ENCODE measurements around the gene GATA3.

The GATA3 gene

GRCh38 chr10:8104721-8105120 is 50.2 kb downstream of the GATA3 start:
- Histone ChIP-seq H3K27me3 (replicated peaks; ENCODE audit: insufficient read depth, low read length) (no peaks in the 10 kb centered on the region), H3F3A (ENCODE audit: insufficient read depth, low read length) (no peaks in the 10 kb centered on the region), H3K4me3 (ENCODE audit: low read length) (no peak overlapping the region), H3K4me1 (ENCODE audit: low read length) (no peaks in the 10 kb centered on the region), H3K79me2 (ENCODE audit: low read length) (no peaks in the 10 kb centered on the region), H3K4me2 (ENCODE audit: low read depth, low read length) (no peak overlapping the region), H4K20me1 (ENCODE audit: insufficient read depth, low read length) (no peaks in the 10 kb centered on the region), H3K36me3 (replicated peaks; ENCODE audit: insufficient read depth, low read length) (no peaks in the 10 kb centered on the region), H3K9ac (ENCODE audit: low read length) (no peak overlapping the region), H3K9me3 (replicated peaks; ENCODE audit: insufficient read depth, low read length) (no peaks in the 10 kb centered on the region), H3K27ac (ENCODE audit: low read length) (no peak overlapping the region), H3K9me2 (replicated peaks; ENCODE audit: insufficient read depth, low read length) (no peaks in the 10 kb centered on the region), H2AFZ (ENCODE audit: low read length) (no peak overlapping the region)
- no peak for DNase-seq
- TF ChIP-seq EZH2 (optimal IDR thresholded peaks at IDR 0.05; ENCODE audit: low read depth, low read length): no peak

- TF ChIP-seq, protein P1, sequence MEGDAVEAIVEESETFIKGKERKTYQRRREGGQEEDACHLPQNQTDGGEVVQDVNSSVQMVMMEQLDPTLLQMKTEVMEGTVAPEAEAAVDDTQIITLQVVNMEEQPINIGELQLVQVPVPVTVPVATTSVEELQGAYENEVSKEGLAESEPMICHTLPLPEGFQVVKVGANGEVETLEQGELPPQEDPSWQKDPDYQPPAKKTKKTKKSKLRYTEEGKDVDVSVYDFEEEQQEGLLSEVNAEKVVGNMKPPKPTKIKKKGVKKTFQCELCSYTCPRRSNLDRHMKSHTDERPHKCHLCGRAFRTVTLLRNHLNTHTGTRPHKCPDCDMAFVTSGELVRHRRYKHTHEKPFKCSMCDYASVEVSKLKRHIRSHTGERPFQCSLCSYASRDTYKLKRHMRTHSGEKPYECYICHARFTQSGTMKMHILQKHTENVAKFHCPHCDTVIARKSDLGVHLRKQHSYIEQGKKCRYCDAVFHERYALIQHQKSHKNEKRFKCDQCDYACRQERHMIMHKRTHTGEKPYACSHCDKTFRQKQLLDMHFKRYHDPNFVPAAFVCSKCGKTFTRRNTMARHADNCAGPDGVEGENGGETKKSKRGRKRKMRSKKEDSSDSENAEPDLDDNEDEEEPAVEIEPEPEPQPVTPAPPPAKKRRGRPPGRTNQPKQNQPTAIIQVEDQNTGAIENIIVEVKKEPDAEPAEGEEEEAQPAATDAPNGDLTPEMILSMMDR (IDR thresholded peaks at IDR 0.05; ENCODE audit: low read length): no peak
- no peak for TF ChIP-seq EZH2phosphoT487 (IDR thresholded peaks at IDR 0.05; ENCODE audit: low read length)
- no peak for TF ChIP-seq EZH2 (optimal IDR thresholded peaks at IDR 0.05; ENCODE audit: low read depth, low read length)
- Histone ChIP-seq H3K79me2 (ENCODE audit: low read length) (no peaks in the 10 kb centered on the region), H3K4me3 (ENCODE audit: low read length) (no peak overlapping the region), H3K9ac (ENCODE audit: low read length) (no peak overlapping the region), H3K9me2 (replicated peaks; ENCODE audit: insufficient read depth, low read length) (no peaks in the 10 kb centered on the region), H3K9me3 (replicated peaks; ENCODE audit: insufficient read depth, low read length) (no peaks in the 10 kb centered on the region), H3K27ac (ENCODE audit: low read length) (no peak overlapping the region), H2AFZ (ENCODE audit: low read length) (no peak overlapping the region), H3K36me3 (replicated peaks; ENCODE audit: insufficient read depth, low read length) (no peaks in the 10 kb centered on the region), H4K20me1 (ENCODE audit: insufficient read depth, low read length) (no peaks in the 10 kb centered on the region), H3K27me3 (replicated peaks; ENCODE audit: insufficient read depth, low read length) (no peaks in the 10 kb centered on the region), H3F3A (ENCODE audit: insufficient read depth, low read length) (no peaks in the 10 kb centered on the region), H3K4me1 (ENCODE audit: low read length) (no peaks in the 10 kb centered on the region), H3K4me2 (ENCODE audit: low read depth, low read length) (no peak overlapping the region)
- no peak for DNase-seq
Observed at GRCh38 chr10:8105932-8106331, 51.4 kb downstream of the GATA3 start.

DNA sequence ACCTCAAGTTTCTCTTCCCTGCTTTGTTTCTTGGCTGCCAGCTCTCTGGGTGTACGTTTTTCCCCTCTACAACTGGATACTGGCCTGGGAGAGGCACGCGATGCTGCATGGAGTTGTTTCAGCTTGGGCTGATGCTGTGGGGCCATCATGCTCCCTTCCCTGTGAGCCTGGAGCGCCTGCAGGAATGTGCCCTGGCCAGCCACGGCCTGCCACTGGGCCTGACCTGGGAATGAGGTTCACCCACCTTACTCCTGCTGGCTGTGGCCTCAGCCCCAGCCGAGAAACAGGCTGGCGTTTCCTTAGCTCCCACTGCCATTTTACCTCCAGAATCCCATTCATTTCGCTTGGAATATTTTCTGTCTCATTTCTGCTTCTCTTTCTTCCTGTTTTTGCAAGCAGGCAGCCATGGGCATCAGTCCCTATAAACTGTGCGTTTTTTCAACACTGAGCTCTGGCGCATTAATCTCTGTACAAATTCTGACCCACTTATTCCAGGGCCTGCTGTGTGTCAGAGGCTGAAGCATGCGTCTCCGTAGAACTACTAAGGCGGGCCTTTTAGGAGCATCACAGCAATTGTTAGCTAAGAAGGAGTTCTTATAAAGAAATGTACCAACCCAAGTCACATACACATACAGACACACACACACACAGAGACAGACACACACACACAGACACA is 57.9 kb downstream of the GATA3 start:
- Histone ChIP-seq H3K4me1 (ENCODE audit: low read length) (no peaks in the 10 kb centered on the region), H3K36me3 (replicated peaks; ENCODE audit: insufficient read depth, low read length) (no peaks in the 10 kb centered on the region), H2AFZ (ENCODE audit: low read length) (no peak overlapping the region), H3F3A (ENCODE audit: insufficient read depth, low read length) (no peaks in the 10 kb centered on the region), H3K79me2 (ENCODE audit: low read length) (no peaks in the 10 kb centered on the region), H3K27ac (ENCODE audit: low read length) (no peak overlapping the region), H3K4me2 (ENCODE audit: low read depth, low read length) (no peak overlapping the region), H3K4me3 (ENCODE audit: low read length) (no peak overlapping the region), H3K9me3 (replicated peaks; ENCODE audit: insufficient read depth, low read length) (no peaks in the 10 kb centered on the region), H3K9me2 (replicated peaks; ENCODE audit: insufficient read depth, low read length) (no peaks in the 10 kb centered on the region), H3K9ac (ENCODE audit: low read length) (no peak overlapping the region), H4K20me1 (ENCODE audit: insufficient read depth, low read length) (no peaks in the 10 kb centered on the region), H3K27me3 (replicated peaks; ENCODE audit: insufficient read depth, low read length) (no peaks in the 10 kb centered on the region)
- DNase-seq: no peak
- TF ChIP-seq, protein P1 (IDR thresholded peaks at IDR 0.05; ENCODE audit: low read length): no peak

DNA sequence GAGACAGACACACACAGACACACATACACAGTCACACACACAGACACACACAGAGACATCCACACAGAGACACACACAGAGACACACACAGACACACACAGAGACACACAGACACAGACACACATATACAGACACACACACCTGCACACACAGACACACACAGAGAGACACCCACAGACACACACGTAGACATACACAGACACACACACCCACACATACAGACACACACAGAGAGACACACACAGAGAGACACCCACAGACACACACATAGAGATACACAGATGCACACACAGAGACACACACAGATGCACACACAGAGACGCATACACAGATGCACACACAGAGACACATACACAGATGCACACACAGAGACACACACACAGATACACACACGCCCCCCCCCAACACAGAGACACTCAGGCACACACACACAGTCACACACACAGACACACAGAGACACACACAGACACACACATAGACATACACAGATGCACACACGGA is 58.5 kb downstream of the GATA3 start:
- no peak overlapping the region for H3K4me3 ChIP-seq (ENCODE audit: low read length)
- no peaks in the 10 kb centered on the region for H3K4me1 ChIP-seq (ENCODE audit: low read length)
- no peaks in the 10 kb centered on the region for H4K20me1 ChIP-seq (ENCODE audit: insufficient read depth, low read length)
- no peaks in the 10 kb centered on the region for H3F3A ChIP-seq (ENCODE audit: insufficient read depth, low read length)
- H3K9ac ChIP-seq (ENCODE audit: low read length): no peak overlapping the region
- no peak overlapping the region for H3K4me2 ChIP-seq (ENCODE audit: low read depth, low read length)
- DNase-seq: no peak
- no peaks in the 10 kb centered on the region for H3K9me2 ChIP-seq (replicated peaks; ENCODE audit: insufficient read depth, low read length)
- no peaks in the 10 kb centered on the region for H3K79me2 ChIP-seq (ENCODE audit: low read length)
- H3K27me3 ChIP-seq (replicated peaks; ENCODE audit: insufficient read depth, low read length): no peaks in the 10 kb centered on the region
- no peak for TF ChIP-seq EZH2phosphoT487 (IDR thresholded peaks at IDR 0.05; ENCODE audit: low read length)
- TF ChIP-seq, protein P1 (IDR thresholded peaks at IDR 0.05; ENCODE audit: low read length): no peak
- no peak for TF ChIP-seq EZH2 (optimal IDR thresholded peaks at IDR 0.05; ENCODE audit: low read depth, low read length)
- H3K9me3 ChIP-seq (replicated peaks; ENCODE audit: insufficient read depth, low read length): no peaks in the 10 kb centered on the region
- H2AFZ ChIP-seq (ENCODE audit: low read length): no peak overlapping the region
- no peaks in the 10 kb centered on the region for H3K36me3 ChIP-seq (replicated peaks; ENCODE audit: insufficient read depth, low read length)
- H3K27ac ChIP-seq (ENCODE audit: low read length): no peak overlapping the region

All from MM.1S (cell line).